ENCODE data around the gene ST6GALNAC4. TPM values are rescaled to one million over a fixed set of nuclear protein-coding genes. Genes with fewer than 3 reads are reported as not detected.
A peak's percentile ranks its signal among the peaks of the same experiment; 100 is the strongest.

Gene ST6GALNAC4
- total RNA-seq, 1 experiment from 2014 or later: 15.4 TPM

GRCh38 chr9:127937388-127938297 lies 20.8 kb upstream of the ST6GALNAC4 start, which contains the start of gene DPM2:
Gene DPM2, minus strand, starts transcription at chr9:127937854. Its CDS starts 34 bp downstream, at chr9:127937820.
- no peak within 1 kb of the TSS for H3K23ac ChIP-seq (ENCODE audit: insufficient read length, low read depth, low read length)
- peak within 1 kb of the TSS; percentile 96 for H3K4me2 ChIP-seq (ENCODE audit: insufficient read depth, insufficient read length, low read length)
- peak; percentile 93 for DNase-seq
- Mint-ChIP-seq H3K4me3 (peak within 1 kb of the TSS; percentile 84 to 96), H3K27me3 (ENCODE audit: low read depth) (peaks cover 6% of the 10 kb centered on the region), H3K9me3 (no peaks in the 10 kb centered on the region; a peak in 1 of 5 replicates), H3K27ac (peak within 1 kb of the TSS; percentile 93 to 95 (median 94)), H3K36me3 (ENCODE audit: insufficient read depth in 1 of 3, low read depth in 3 of 3) (peaks cover 6 to 33% (median 27%) of the 10 kb centered on the region in 3 experiments; a peak in 6 of 7 replicates), H3K4me1 (peaks cover 25 to 42% of the 10 kb centered on the region in 2 experiments)
- no peak within 1 kb of the TSS for H2BK12ac ChIP-seq (ENCODE audit: insufficient read length, low read depth, low read length)
- peaks cover 10% of the 10 kb centered on the region for H3K79me1 ChIP-seq (ENCODE audit: insufficient read depth, low read depth, low read length, poor library complexity, severe bottlenecking)
- H3K56ac ChIP-seq (ENCODE audit: insufficient read length, low read depth, low read length): no peak within 1 kb of the TSS
- no peaks in the 10 kb centered on the region for H3K4me1 ChIP-seq (ENCODE audit: insufficient read depth, low read length)
- no peak within 1 kb of the TSS for H2BK15ac ChIP-seq (ENCODE audit: low read depth, low read length)
- no peak within 1 kb of the TSS for H4K8ac ChIP-seq (replicated peaks; ENCODE audit: insufficient read length, low read depth, low read length)
- no peak within 1 kb of the TSS for H2AK5ac ChIP-seq (ENCODE audit: insufficient read length, low read length)
- H3K27ac ChIP-seq (ENCODE audit: insufficient read length, low read depth, low read length): no peak within 1 kb of the TSS
- peak within 1 kb of the TSS; percentile 41; the same call in 1 of the 2 replicates for H3K14ac ChIP-seq (ENCODE audit: insufficient read depth, low read length)
- peak within 1 kb of the TSS; percentile 20 for H3K18ac ChIP-seq (ENCODE audit: insufficient read length, low read depth, low read length)
- no peak within 1 kb of the TSS for H2AFZ ChIP-seq (ENCODE audit: low read length)
- peaks cover 6% of the 10 kb centered on the region for H3K23me2 ChIP-seq (ENCODE audit: insufficient read length, low read depth, low read length, poor library complexity, severe bottlenecking)
- no peak within 1 kb of the TSS for H3T11ph ChIP-seq (ENCODE audit: low read length)
- no peak within 1 kb of the TSS for H4K91ac ChIP-seq (ENCODE audit: insufficient read length, low read depth, low read length)
- TF ChIP-seq CTCF (conservative IDR thresholded peaks at IDR 0.05): no peak
- H4K5ac ChIP-seq (ENCODE audit: insufficient read length, low read depth, low read length): no peak within 1 kb of the TSS
- no peaks in the 10 kb centered on the region for H4K20me1 ChIP-seq (ENCODE audit: control insufficient read depth, insufficient read depth, insufficient read length)
- H2BK20ac ChIP-seq (ENCODE audit: low read depth, low read length, poor library complexity, severe bottlenecking): no peak within 1 kb of the TSS
- no peaks in the 10 kb centered on the region for H3K27me3 ChIP-seq (ENCODE audit: insufficient read depth, low read length)
- no peak within 1 kb of the TSS for H2BK5ac ChIP-seq (ENCODE audit: insufficient read length, low read length)
- no CpG with 5 or more reads among the region's 60 CpGs for WGBS (ENCODE audit: extremely low coverage, insufficient read length, low lambda C conversion rate)
- no peak within 1 kb of the TSS for H2BK120ac ChIP-seq (ENCODE audit: low read depth, low read length, poor library complexity, severe bottlenecking)
- H3K4ac ChIP-seq (ENCODE audit: low read depth, low read length): no peak within 1 kb of the TSS
- peak within 1 kb of the TSS; percentile 74 for H3K9ac ChIP-seq (ENCODE audit: extremely low read depth, insufficient read length, low read length)
- H3K79me2 ChIP-seq (ENCODE audit: insufficient read depth, low read length): no peaks in the 10 kb centered on the region
- no peaks in the 10 kb centered on the region for H3K9me3 ChIP-seq (ENCODE audit: control insufficient read depth, low read depth, low read length)

Measured in H9 (cell line).